ENCODE results near the gene EXOC6B. TPM values are rescaled to one million over a fixed set of nuclear protein-coding genes. Genes with fewer than 3 reads are reported as not detected.

EXOC6B gene
- total and polyA plus RNA-seq, 9 of the 15 experiments (the other 6 are each of a cell fraction or from before 2014, with no cell fraction given): 0.28 to 4.2 (median 2.0) TPM

GRCh38 chr2:72533765-72534164 lies 292.1 kb downstream of the EXOC6B start (continued):
- no peak for TF ChIP-seq CREB3 (tag; conservative IDR thresholded peaks at IDR 0.05; ENCODE audit: low read depth)

GRCh38 chr2:72527424-72527823 lies 298.4 kb downstream of the EXOC6B start:
- Histone ChIP-seq H3K4me2 (ENCODE audit: insufficient read depth, low read length) (no peak overlapping the region), H3K27me3 (ENCODE audit: control insufficient read depth in 2 of 2, insufficient read depth in 2 of 2, low read length in 2 of 2) (no peaks in the 10 kb centered on the region), H3K9me1 (ENCODE audit: control insufficient read depth, insufficient read depth, low read length) (no peaks in the 10 kb centered on the region), H2AFZ (ENCODE audit: low read depth, low read length) (no peak overlapping the region), H3K36me3 (ENCODE audit: control insufficient read depth, insufficient read depth, low read length) (no peaks in the 10 kb centered on the region), H3K4me1 (replicated peaks in 1 of 2; ENCODE audit: control insufficient read depth in 2 of 2, insufficient read depth in 2 of 2, low read length in 2 of 2) (no peaks in the 10 kb centered on the region), H4K20me1 (replicated peaks; ENCODE audit: control insufficient read depth, insufficient read depth, low read length) (no peaks in the 10 kb centered on the region), H3K27ac (ENCODE audit: extremely low read depth, low read depth, low read length) (no peak overlapping the region), H3K9me3 (replicated peaks; ENCODE audit: control insufficient read depth, insufficient read depth, low read depth, low read length) (no peaks in the 10 kb centered on the region; the same call in 1 of the 2 replicates), H3K79me2 (ENCODE audit: control insufficient read depth, insufficient read depth, low read length) (no peaks in the 10 kb centered on the region), H3K9ac (ENCODE audit: insufficient read depth in 1 of 2, low read depth in 2 of 2, low read length in 2 of 2) (no peak overlapping the region), H3K4me3 (no peak overlapping the region)
- POLR2A ChIA-PET: interaction anchor here (1.3 kb wide), 1 partner anchor 10 kb away, joined by 4 read pairs; no protein-coding TSS in a partner anchor
- FAIRE-seq (no peak), ATAC-seq (no peak), DNase-seq (ENCODE audit: extremely low read depth in 1 of 4, low spot score in 3 of 4) (no peak)
- TF ChIP-seq ZBTB11 (CRISPR knock-in tag; IDR thresholded peaks at IDR 0.05): no peak
- peak; percentile 79 for TF ChIP-seq CEBPB (tag; IDR thresholded peaks at IDR 0.05)
- no peak for TF ChIP-seq SUPT5H (IDR thresholded peaks at IDR 0.05)
- intact Hi-C loops (cut with micrococcal nuclease) (no loop called here), in situ Hi-C loops (cut with MboI) (no loop called here)
- no TSS peak for BruUV-seq (replicated peaks)
- 90% methylated on average over 1 of the region's 1 CpG for WGBS (ENCODE audit: insufficient coverage, low coverage, missing lambda C conversion rate)
- CTCF ChIA-PET (ENCODE audit: low intra/inter-chr PET ratio): no interaction called here

Measured in K562 (cell line).